Immature natural killer cell (primary cell): ENCODE measurements around the gene CCM2. TPM values are rescaled to one million over a fixed set of nuclear protein-coding genes. Genes with fewer than 3 reads are reported as not detected.
A peak's percentile ranks its signal among the peaks of the same experiment; 100 is the strongest.

ENCODE experiments used
- DNase-seq, 3 donors: peaks; one replicate each; pipeline ENCODE4 v3.0.0; 2022; ENCODE audit warnings: mixed read lengths in 1 of 3
- H3K27ac Mint-ChIP-seq, 6 donors: one replicate each; pipeline ENCODE4 v1.8.0; 2020; ENCODE audit warnings: mixed read lengths in 6 of 6, mild to moderate bottlenecking in 5 of 6, inconsistent platforms in 4 of 6, moderate library complexity in 3 of 6
- H3K27me3 Mint-ChIP-seq, 3 donors: one replicate each; pipeline ENCODE4 v1.8.0; 2020 to 2021; ENCODE audit warnings: low read depth in 3 of 3, mild to moderate bottlenecking in 3 of 3, mixed read lengths in 3 of 3, moderate library complexity in 3 of 3, inconsistent platforms in 1 of 3
- H3K36me3 Mint-ChIP-seq, 3 donors: one replicate each; pipeline ENCODE4 v1.8.0; 2020; ENCODE audit warnings: mixed read lengths in 3 of 3, inconsistent platforms in 2 of 3, mild to moderate bottlenecking in 2 of 3
- H3K4me1 Mint-ChIP-seq, 2 donors: one replicate each; pipeline ENCODE4 v1.8.0; 2020; ENCODE audit warnings: inconsistent platforms in 2 of 2, mild to moderate bottlenecking in 2 of 2, mixed read lengths in 2 of 2, moderate library complexity in 1 of 2
- H3K4me3 Mint-ChIP-seq, 5 donors: one replicate each; pipeline ENCODE4 v1.8.0; 2020; ENCODE audit warnings: mild to moderate bottlenecking in 5 of 5, mixed read lengths in 5 of 5, inconsistent platforms in 3 of 5, moderate library complexity in 3 of 5
- H3K9me3 Mint-ChIP-seq, 6 donors: one replicate each; pipeline ENCODE4 v1.8.0; 2020; ENCODE audit warnings: mild to moderate bottlenecking in 6 of 6, mixed read lengths in 6 of 6, inconsistent platforms in 4 of 6, moderate library complexity in 3 of 6
- polyA plus RNA-seq, 3 donors: library from polyadenylated mRNA; unstranded; fragments of 300-500 nt; fragmentation: Illumina TruSeq; gene quantifications; one replicate each; pipeline ENCODE4 v1.2.3, GENCODE V29; 2021

Gene CCM2
- polyA plus RNA-seq, 3 donors from 2014 or later = 60.4 to 120 (median 103) TPM

GRCh38 chr7:45065031-45065995 is 65.3 kb downstream of the CCM2 start:
- peak overlapping the region; percentile 28 to 78 (median 44) for H3K27ac Mint-ChIP-seq
- no peak overlapping the region for H3K4me3 Mint-ChIP-seq
- H3K9me3 Mint-ChIP-seq = no peaks in the 10 kb centered on the region
- peaks cover 2 to 32% (median 17%) of the 10 kb centered on the region in 3 donors for H3K36me3 Mint-ChIP-seq
- H3K4me1 Mint-ChIP-seq = peaks cover 74 to 84% of the 10 kb centered on the region in 2 donors
- peaks cover 0 to 2% (median 2%) of the 10 kb centered on the region in 3 donors for H3K27me3 Mint-ChIP-seq
- no peak for DNase-seq

GRCh38 chr7:45066409-45066808 is 66.4 kb downstream of the CCM2 start:
- H3K27me3 Mint-ChIP-seq = peaks cover 0 to 2% (median 2%) of the 10 kb centered on the region in 3 donors
- peaks cover 0 to 32% (median 17%) of the 10 kb centered on the region in 3 donors for H3K36me3 Mint-ChIP-seq
- H3K4me1 Mint-ChIP-seq = peaks cover 64 to 75% of the 10 kb centered on the region in 2 donors
- H3K27ac Mint-ChIP-seq = peak overlapping the region in 4 of 6 donors; percentile 5 to 55 (median 43)
- no peak for DNase-seq
- no peaks in the 10 kb centered on the region for H3K9me3 Mint-ChIP-seq
- no peak overlapping the region for H3K4me3 Mint-ChIP-seq

DNA sequence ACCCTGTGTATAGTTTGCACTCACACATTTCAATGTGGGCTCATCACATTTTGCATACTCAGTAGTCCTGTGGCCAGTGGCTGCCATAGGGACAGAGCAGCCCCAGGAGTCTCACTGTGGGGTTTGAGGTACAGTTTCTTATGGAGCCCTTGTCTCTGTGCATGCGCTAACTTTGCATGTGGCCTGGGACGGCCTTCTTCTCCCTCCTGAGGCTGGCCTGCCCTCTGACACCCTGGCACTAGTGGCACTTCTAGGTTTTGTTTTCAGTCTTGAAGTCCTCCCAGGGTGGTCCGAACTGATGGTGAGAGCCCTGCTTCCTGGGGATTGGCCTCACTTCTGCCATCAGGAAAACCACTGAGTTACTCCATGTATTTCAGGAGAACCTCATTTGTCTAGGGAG is 67.6 kb downstream of the CCM2 start:
- DNase-seq = no peak
- peaks cover 0 to 4% (median 2%) of the 10 kb centered on the region in 3 donors for H3K27me3 Mint-ChIP-seq
- H3K9me3 Mint-ChIP-seq = no peaks in the 10 kb centered on the region
- H3K4me1 Mint-ChIP-seq = peaks cover 63 to 75% of the 10 kb centered on the region in 2 donors
- no peak overlapping the region for H3K4me3 Mint-ChIP-seq
- peak overlapping the region in 2 of 6 donors; percentile 43 to 48 for H3K27ac Mint-ChIP-seq
- peaks cover 0 to 37% (median 23%) of the 10 kb centered on the region in 3 donors for H3K36me3 Mint-ChIP-seq

DNA sequence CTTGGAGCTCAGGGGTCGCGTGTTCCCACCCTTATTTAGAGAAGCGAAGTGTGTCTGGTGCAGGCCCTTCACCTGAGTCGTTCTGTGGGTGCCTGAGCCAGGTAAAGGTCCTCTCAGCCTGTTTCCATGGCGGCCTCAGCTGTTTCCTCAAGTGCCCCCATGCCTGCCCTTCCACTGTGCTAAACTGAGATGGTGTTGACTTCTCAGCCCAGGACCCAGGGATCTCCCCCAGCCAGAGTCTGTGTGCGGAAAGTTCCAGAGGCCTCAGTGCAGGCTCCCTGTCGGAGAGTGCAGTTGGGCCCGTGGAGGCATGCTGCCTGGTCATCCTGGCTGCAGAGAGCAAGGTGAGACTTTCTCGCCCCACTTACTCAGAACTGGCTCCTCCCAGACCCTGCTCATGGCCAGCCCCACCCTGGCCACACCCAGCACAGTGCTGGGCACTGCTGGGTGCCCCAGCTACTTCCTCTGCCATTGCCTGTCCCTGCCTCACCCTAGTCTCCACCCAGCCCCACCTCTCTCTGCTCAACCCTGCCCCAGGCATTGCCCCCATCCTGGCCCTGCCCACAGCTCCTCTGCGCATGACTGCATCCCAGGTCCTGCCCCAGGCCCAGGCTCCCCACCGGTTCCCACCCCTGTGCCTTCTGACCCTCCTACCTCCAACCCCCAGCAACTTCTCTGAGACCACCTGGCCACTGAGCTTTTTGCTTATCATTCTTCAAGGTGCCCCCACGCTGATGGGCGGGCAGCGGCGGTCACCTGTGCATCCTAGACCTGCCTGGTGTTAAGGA is 68.4 kb downstream of the CCM2 start:
- peaks cover 66 to 75% of the 10 kb centered on the region in 2 donors for H3K4me1 Mint-ChIP-seq

GRCh38 chr7:45069444-45070253 is 69.6 kb downstream of the CCM2 start:
- DNase-seq = no peak
- Mint-ChIP-seq H3K36me3 (peaks cover 0 to 45% (median 19%) of the 10 kb centered on the region in 3 donors), H3K27ac (peak overlapping the region; percentile 35 to 72 (median 46)), H3K4me1 (peaks cover 69 to 76% of the 10 kb centered on the region in 2 donors), H3K9me3 (no peaks in the 10 kb centered on the region), H3K27me3 (peaks cover 0 to 3% (median 2%) of the 10 kb centered on the region in 3 donors), H3K4me3 (no peak overlapping the region)

More for the DNA sequence above, 68.4 kb downstream of the CCM2 start:
- Mint-ChIP-seq H3K4me3 (peak overlapping the region in 1 of 5 donors; percentile 36), H3K27ac (peak overlapping the region in 4 of 6 donors; percentile 40 to 72 (median 60)), H3K27me3 (peaks cover 0 to 4% (median 2%) of the 10 kb centered on the region in 3 donors), H3K36me3 (peaks cover 0 to 44% (median 27%) of the 10 kb centered on the region in 3 donors), H3K9me3 (no peaks in the 10 kb centered on the region)
- DNase-seq = no peak

GRCh38 chr7:45070254-45070642 is 70.2 kb downstream of the CCM2 start:
- Mint-ChIP-seq H3K27ac (peak overlapping the region in 3 of 6 donors; percentile 11 to 21 (median 12)), H3K4me3 (no peak overlapping the region), H3K9me3 (no peaks in the 10 kb centered on the region), H3K4me1 (peaks cover 75 to 79% of the 10 kb centered on the region in 2 donors), H3K27me3 (peaks cover 0 to 3% (median 2%) of the 10 kb centered on the region in 3 donors), H3K36me3 (peaks cover 2 to 49% (median 22%) of the 10 kb centered on the region in 3 donors)
- DNase-seq = no peak

GRCh38 chr7:45071528-45071927 is 71.5 kb downstream of the CCM2 start:
- H3K27ac Mint-ChIP-seq = peak overlapping the region; percentile 33 to 78 (median 74)
- peaks cover 4 to 44% (median 16%) of the 10 kb centered on the region in 3 donors for H3K36me3 Mint-ChIP-seq
- DNase-seq = no peak
- peaks cover 71 to 74% of the 10 kb centered on the region in 2 donors for H3K4me1 Mint-ChIP-seq
- H3K9me3 Mint-ChIP-seq = no peaks in the 10 kb centered on the region
- H3K27me3 Mint-ChIP-seq = peaks cover 0 to 4% (median 3%) of the 10 kb centered on the region in 3 donors
- no peak overlapping the region for H3K4me3 Mint-ChIP-seq

GRCh38 chr7:45072131-45073030 is 72.4 kb downstream of the CCM2 start:
- H3K27ac Mint-ChIP-seq = peak overlapping the region; percentile 73 to 82 (median 78)
- peak overlapping the region in 2 of 5 donors; percentile 53 to 56 for H3K4me3 Mint-ChIP-seq
- DNase-seq = no peak
- H3K4me1 Mint-ChIP-seq = peaks cover 73 to 79% of the 10 kb centered on the region in 2 donors
- peaks cover 4 to 43% (median 16%) of the 10 kb centered on the region in 3 donors for H3K36me3 Mint-ChIP-seq
- H3K9me3 Mint-ChIP-seq = no peaks in the 10 kb centered on the region
- peaks cover 0 to 3% (median 3%) of the 10 kb centered on the region in 3 donors for H3K27me3 Mint-ChIP-seq

- peaks cover 67 to 78% of the 10 kb centered on the region in 2 donors for H3K4me1 Mint-ChIP-seq
- H3K9me3 Mint-ChIP-seq = no peaks in the 10 kb centered on the region
- peaks cover 1 to 3% (median 1%) of the 10 kb centered on the region in 3 donors for H3K27me3 Mint-ChIP-seq
- H3K4me3 Mint-ChIP-seq = peak overlapping the region in 3 of 5 donors; percentile 40 to 56 (median 53)
- peak overlapping the region; percentile 33 to 90 (median 80) for H3K27ac Mint-ChIP-seq
- DNase-seq = no peak
- peaks cover 4 to 39% (median 16%) of the 10 kb centered on the region in 3 donors for H3K36me3 Mint-ChIP-seq
Observed at GRCh38 chr7:45073031-45073785, 73.2 kb downstream of the CCM2 start.

DNA sequence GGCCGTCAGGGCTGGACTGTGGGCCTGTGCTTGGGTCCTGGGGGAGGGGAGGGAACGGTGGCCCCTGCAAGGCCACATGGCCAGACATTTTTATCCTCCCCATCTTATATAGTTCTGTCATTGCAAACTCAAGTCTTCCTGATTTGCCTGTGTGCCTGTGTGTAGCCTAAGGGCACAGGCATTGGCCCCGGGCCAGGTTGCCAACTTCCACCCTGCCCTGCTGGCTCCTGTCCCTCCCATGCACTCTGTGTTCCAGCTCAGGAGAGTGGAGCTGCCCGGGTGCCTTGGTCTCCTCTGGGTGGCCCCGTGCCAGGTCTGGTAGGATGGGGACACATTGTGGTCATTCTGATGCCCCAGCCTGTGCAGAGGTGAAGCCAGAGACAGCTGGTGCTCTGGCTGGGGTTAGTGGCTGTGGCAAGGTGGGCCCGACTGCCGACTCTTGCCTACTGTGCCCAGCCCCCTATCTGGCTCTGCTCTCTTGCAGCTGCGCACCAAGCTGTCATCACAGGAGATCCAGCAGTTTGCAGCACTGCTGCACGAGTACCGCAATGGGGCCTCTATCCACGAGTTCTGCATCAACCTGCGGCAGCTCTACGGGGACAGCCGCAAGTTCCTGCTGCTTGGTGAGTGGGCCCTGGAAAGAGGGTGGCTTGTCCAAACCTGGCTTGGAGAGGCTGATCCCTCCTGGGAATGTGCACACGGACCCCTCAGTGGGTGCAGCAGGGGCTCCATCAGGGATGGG is 74.0 kb downstream of the CCM2 start:
- peaks cover 59 to 75% of the 10 kb centered on the region in 2 donors for H3K4me1 Mint-ChIP-seq
- peak overlapping the region; percentile 75 to 94 (median 86) for H3K27ac Mint-ChIP-seq
- H3K4me3 Mint-ChIP-seq = peak overlapping the region; percentile 61 to 77 (median 73)
- no peak for DNase-seq
- H3K36me3 Mint-ChIP-seq = peaks cover 4 to 39% (median 16%) of the 10 kb centered on the region in 3 donors
- H3K27me3 Mint-ChIP-seq = peaks cover 1 to 4% (median 3%) of the 10 kb centered on the region in 3 donors
- H3K9me3 Mint-ChIP-seq = no peaks in the 10 kb centered on the region
